Measurements from ENCODE around the gene TSEN2. TPM values are rescaled to one million over a fixed set of nuclear protein-coding genes. Genes with fewer than 3 reads are reported as not detected.

TSEN2 gene
- total RNA-seq, 1 experiment from 2014 or later: 35.5 TPM

DNA sequence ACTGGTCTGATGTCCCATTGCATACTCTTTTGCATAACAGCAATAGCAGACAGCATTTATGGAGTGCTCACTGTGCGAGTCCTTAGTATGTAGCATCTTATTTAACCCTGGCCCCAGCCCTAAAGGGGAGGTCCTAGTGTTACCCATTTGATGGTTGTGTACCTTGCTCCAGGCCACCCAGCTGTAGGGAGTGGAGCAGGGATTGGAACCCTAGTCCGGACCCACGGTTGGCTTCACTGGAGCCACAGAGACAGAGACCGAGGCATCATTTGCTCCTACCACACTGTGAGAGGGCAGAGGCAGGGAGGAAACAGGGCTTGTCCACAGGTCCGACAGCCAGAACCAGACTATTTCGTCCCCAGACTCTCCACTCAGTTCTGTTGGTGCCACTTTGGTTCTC, 16.0 kb upstream of the TSEN2 start:
- no peak overlapping the region for H3K4me2 ChIP-seq (ENCODE audit: low read length)
- no peak for ATAC-seq
- ChIA-PET POLR2A (no interaction called here), RAD21 (ENCODE audit: low non-redundant PET in 1 of 2, low total read pairs in 2 of 2, uncharacterized antibody in 2 of 2, unreplicated experiment in 2 of 2) (no interaction called here), CTCF (interaction anchor here (3.8 kb wide), 1 partner anchor 11 kb away, joined by 23 read pairs; no protein-coding TSS in a partner anchor)
- no peaks in the 10 kb centered on the region for H4K20me1 ChIP-seq (ENCODE audit: insufficient read depth)
- no peak overlapping the region for H3K9ac ChIP-seq (ENCODE audit: low read length)
- no peak overlapping the region for H2AFZ ChIP-seq (ENCODE audit: low read depth, low read length, poor library complexity, severe bottlenecking)
- no peaks in the 10 kb centered on the region for H3K79me2 ChIP-seq (ENCODE audit: insufficient read depth, low read length)
- H3K27me3 ChIP-seq (ENCODE audit: insufficient read depth, low read length): no peaks in the 10 kb centered on the region
- no peaks in the 10 kb centered on the region for H3K9me2 ChIP-seq (ENCODE audit: insufficient read depth)
- DNase-seq (ENCODE audit: low read depth, low spot score): no peak
- BruUV-seq (replicated peaks): no TSS peak
- intact Hi-C loops (cut with micrococcal nuclease): no loop called here
- peaks cover 26 to 52% of the 10 kb centered on the region in 2 experiments for H3K4me1 ChIP-seq (ENCODE audit: control insufficient read depth in 1 of 2, insufficient read depth in 2 of 2, low read length in 2 of 2)
- TF ChIP-seq FOSL1 (IDR thresholded peaks at IDR 0.05; ENCODE audit: low read depth) (no peak), YY1 (IDR thresholded peaks at IDR 0.05; ENCODE audit: extremely low read depth, insufficient replicate concordance, low read depth, low read length) (no peak), POLR2A (IDR thresholded peaks at IDR 0.05; ENCODE audit: borderline replicate concordance, extremely low read depth, insufficient read depth, insufficient read length) (no peak), ATF3 (IDR thresholded peaks at IDR 0.05) (no peak), EZH2 (IDR thresholded peaks at IDR 0.05) (no peak), MAX (IDR thresholded peaks at IDR 0.05) (no peak), JUND (IDR thresholded peaks at IDR 0.05) (no peak), SRF (IDR thresholded peaks at IDR 0.05; ENCODE audit: low read depth) (no peak), RAD21 (IDR thresholded peaks at IDR 0.05; ENCODE audit: low read depth) (no peak), SP1 (IDR thresholded peaks at IDR 0.05; ENCODE audit: low read depth) (no peak), EZH2phosphoT487 (IDR thresholded peaks at IDR 0.05; ENCODE audit: borderline replicate concordance) (no peak), ELF1 (IDR thresholded peaks at IDR 0.05; ENCODE audit: borderline replicate concordance, low read depth) (no peak), TCF7L2 (IDR thresholded peaks at IDR 0.05; ENCODE audit: borderline replicate concordance, extremely low read depth, insufficient read depth, insufficient read length) (no peak), ZNF274 (IDR thresholded peaks at IDR 0.05; ENCODE audit: low read depth, low read length) (no peak), ZFX (IDR thresholded peaks at IDR 0.05) (no peak), POLR2AphosphoS5 (IDR thresholded peaks at IDR 0.05; ENCODE audit: low read depth, low read length) (no peak), SIN3A (IDR thresholded peaks at IDR 0.05; ENCODE audit: low read depth) (no peak)
- TF ChIP-seq, protein P1, sequence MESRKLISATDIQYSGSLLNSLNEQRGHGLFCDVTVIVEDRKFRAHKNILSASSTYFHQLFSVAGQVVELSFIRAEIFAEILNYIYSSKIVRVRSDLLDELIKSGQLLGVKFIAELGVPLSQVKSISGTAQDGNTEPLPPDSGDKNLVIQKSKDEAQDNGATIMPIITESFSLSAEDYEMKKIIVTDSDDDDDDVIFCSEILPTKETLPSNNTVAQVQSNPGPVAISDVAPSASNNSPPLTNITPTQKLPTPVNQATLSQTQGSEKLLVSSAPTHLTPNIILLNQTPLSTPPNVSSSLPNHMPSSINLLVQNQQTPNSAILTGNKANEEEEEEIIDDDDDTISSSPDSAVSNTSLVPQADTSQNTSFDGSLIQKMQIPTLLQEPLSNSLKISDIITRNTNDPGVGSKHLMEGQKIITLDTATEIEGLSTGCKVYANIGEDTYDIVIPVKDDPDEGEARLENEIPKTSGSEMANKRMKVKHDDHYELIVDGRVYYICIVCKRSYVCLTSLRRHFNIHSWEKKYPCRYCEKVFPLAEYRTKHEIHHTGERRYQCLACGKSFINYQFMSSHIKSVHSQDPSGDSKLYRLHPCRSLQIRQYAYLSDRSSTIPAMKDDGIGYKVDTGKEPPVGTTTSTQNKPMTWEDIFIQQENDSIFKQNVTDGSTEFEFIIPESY (IDR thresholded peaks at IDR 0.05; ENCODE audit: extremely low read depth, insufficient replicate concordance, low read length): no peak
- TF ChIP-seq, protein P2, sequence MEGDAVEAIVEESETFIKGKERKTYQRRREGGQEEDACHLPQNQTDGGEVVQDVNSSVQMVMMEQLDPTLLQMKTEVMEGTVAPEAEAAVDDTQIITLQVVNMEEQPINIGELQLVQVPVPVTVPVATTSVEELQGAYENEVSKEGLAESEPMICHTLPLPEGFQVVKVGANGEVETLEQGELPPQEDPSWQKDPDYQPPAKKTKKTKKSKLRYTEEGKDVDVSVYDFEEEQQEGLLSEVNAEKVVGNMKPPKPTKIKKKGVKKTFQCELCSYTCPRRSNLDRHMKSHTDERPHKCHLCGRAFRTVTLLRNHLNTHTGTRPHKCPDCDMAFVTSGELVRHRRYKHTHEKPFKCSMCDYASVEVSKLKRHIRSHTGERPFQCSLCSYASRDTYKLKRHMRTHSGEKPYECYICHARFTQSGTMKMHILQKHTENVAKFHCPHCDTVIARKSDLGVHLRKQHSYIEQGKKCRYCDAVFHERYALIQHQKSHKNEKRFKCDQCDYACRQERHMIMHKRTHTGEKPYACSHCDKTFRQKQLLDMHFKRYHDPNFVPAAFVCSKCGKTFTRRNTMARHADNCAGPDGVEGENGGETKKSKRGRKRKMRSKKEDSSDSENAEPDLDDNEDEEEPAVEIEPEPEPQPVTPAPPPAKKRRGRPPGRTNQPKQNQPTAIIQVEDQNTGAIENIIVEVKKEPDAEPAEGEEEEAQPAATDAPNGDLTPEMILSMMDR (IDR thresholded peaks at IDR 0.05 in 2 of 3, conservative IDR thresholded peaks at IDR 0.05 in 1 of 3; ENCODE audit: borderline replicate concordance in 1 of 3, insufficient read depth in 1 of 3, low read depth in 2 of 3, low read length in 2 of 3): no peak
- TF ChIP-seq, protein P3, sequence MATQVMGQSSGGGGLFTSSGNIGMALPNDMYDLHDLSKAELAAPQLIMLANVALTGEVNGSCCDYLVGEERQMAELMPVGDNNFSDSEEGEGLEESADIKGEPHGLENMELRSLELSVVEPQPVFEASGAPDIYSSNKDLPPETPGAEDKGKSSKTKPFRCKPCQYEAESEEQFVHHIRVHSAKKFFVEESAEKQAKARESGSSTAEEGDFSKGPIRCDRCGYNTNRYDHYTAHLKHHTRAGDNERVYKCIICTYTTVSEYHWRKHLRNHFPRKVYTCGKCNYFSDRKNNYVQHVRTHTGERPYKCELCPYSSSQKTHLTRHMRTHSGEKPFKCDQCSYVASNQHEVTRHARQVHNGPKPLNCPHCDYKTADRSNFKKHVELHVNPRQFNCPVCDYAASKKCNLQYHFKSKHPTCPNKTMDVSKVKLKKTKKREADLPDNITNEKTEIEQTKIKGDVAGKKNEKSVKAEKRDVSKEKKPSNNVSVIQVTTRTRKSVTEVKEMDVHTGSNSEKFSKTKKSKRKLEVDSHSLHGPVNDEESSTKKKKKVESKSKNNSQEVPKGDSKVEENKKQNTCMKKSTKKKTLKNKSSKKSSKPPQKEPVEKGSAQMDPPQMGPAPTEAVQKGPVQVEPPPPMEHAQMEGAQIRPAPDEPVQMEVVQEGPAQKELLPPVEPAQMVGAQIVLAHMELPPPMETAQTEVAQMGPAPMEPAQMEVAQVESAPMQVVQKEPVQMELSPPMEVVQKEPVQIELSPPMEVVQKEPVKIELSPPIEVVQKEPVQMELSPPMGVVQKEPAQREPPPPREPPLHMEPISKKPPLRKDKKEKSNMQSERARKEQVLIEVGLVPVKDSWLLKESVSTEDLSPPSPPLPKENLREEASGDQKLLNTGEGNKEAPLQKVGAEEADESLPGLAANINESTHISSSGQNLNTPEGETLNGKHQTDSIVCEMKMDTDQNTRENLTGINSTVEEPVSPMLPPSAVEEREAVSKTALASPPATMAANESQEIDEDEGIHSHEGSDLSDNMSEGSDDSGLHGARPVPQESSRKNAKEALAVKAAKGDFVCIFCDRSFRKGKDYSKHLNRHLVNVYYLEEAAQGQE (IDR thresholded peaks at IDR 0.05; ENCODE audit: low read depth): no peak
- H3K27ac ChIP-seq (ENCODE audit: low read depth, low read length): no peak overlapping the region
- H3K4me3 ChIP-seq (replicated peaks in 1 of 2; ENCODE audit: low read depth in 1 of 2, low read length in 2 of 2): no peak overlapping the region
- no peaks in the 10 kb centered on the region for H3K36me3 ChIP-seq (ENCODE audit: control insufficient read depth in 1 of 2, insufficient read depth in 2 of 2, low read length in 2 of 2)
- no peaks in the 10 kb centered on the region for H3K9me3 ChIP-seq (ENCODE audit: control insufficient read depth in 1 of 2, insufficient read depth in 1 of 2, low read depth in 1 of 2, low read length in 2 of 2)

Data from HCT116 (cell line).